A673 (cell line): ENCODE data around the gene CUBN.

Source experiments
- CTCF ChIP-seq: fragments of 300-800, 200-600 bp; sonication (generic); conservative IDR thresholded peaks from 2 replicates; pipeline ENCODE4 v1.5.1; 2017; ENCODE audit warnings: low read depth, mild to moderate bottlenecking, antibody characterized with exemption, low read length, moderate library complexity, mixed read lengths
- EZH2 ChIP-seq: fragments of 200-600 bp; sonication (generic); IDR thresholded peaks from 2 replicates; pipeline ENCODE4 v1.6.1; 2017; ENCODE audit warnings: borderline replicate concordance, low read depth, mild to moderate bottlenecking, mixed read lengths, antibody characterized with exemption, low read length; ENCODE audit not compliant: poor library complexity, severe bottlenecking

DNA sequence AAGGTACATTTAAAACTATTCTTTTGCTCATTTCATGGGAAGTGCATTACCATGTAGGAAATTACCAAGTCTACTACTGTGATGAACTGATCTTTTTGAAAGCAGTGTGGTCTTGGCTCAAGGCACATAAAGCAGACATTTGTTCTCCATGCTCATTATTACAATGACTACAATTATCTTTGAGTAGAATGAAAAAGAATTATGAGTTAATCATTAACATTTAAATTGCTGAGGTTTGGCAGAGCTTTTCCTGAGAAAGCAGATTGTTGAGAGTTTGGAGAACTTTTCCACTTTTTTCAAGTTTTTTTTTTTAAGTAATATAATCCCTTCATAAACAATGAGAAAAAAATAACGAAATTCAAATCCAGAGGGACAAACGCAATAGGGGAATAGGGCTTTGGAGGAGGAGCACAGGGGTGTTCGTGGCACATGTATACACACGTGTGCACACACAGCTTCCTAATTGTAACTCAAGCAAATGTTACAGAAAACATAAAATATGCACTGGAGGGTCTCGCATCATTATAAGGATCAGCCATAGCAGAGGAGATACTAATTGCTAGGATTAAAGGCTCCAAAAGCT, 8.9 kb upstream of the CUBN start:
- TF ChIP-seq CTCF (no peak), EZH2 (no peak)
